Measurements from ENCODE around the gene MIS18BP1. TPM values are rescaled to one million over a fixed set of nuclear protein-coding genes. Genes with fewer than 3 reads are reported as not detected.

The MIS18BP1 gene
- polyA plus RNA-seq, 1 of the 3 experiments (the other 2 are of a cell fraction), result 2.6 TPM

DNA sequence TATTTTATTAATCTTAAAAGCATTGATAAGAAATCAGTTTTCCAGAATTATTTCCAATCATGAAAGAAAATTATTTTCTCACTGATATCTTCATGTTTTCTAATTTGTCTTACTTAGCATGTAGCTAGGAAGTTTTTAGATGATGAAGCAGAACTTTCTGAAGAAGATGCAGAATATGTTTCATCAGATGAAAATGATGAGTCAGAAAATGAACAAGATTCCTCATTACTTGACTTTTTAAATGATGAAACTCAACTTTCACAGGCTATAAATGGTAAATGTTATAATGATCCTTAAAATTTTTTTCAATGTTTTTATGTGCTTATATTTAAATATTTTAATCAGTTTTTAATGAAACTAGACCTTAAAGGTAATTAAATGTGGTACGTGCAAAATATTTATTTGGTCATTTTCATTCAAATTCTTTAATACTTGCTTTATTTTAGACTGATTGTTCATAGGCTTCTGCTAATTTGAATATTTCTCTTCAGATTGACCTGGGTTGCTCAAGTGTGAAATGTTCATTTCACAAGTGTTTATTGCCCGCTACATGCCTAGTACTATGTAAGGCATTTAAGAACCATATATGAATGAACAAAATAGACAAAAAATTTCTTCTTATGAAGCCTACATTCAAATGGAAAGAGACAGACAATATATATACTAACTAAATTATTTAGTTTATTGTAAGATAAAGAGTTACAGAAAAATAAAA is 67.7 kb downstream of the MIS18BP1 start:
- no peak for DNase-seq
- POLR2A ChIA-PET, result no interaction called here
- H3F3A ChIP-seq (replicated peaks; ENCODE audit: insufficient read depth), result no peaks in the 10 kb centered on the region
- H3K9me2 ChIP-seq, result no peaks in the 10 kb centered on the region
- H3K4me1 ChIP-seq (ENCODE audit: control insufficient read depth in 1 of 2, insufficient read depth in 2 of 2, low read depth in 1 of 2, low read length in 1 of 2), result no peaks in the 10 kb centered on the region
- no peak overlapping the region for H3K4me3 ChIP-seq (ENCODE audit: low read depth in 2 of 2, low read length in 1 of 2)
- no peak overlapping the region for H3K27ac ChIP-seq (ENCODE audit: low read depth in 2 of 2, low read length in 1 of 2)
- no peaks in the 10 kb centered on the region for H3K9me3 ChIP-seq
- H3K36me3 ChIP-seq (replicated peaks in 1 of 2; ENCODE audit: control insufficient read depth in 1 of 2, insufficient read depth in 2 of 2, low read length in 1 of 2), result no peaks in the 10 kb centered on the region
- H3K27me3 ChIP-seq (ENCODE audit: insufficient read depth), result no peaks in the 10 kb centered on the region
- H4K20me1 ChIP-seq (ENCODE audit: insufficient read depth), result no peaks in the 10 kb centered on the region
- TF ChIP-seq ELF1 (IDR thresholded peaks at IDR 0.05) (no peak), EZH2phosphoT487 (IDR thresholded peaks at IDR 0.05; ENCODE audit: borderline replicate concordance, low read depth) (no peak)
- no peak overlapping the region for H3K4me2 ChIP-seq
- CTCF ChIA-PET, result no interaction called here
- H3K9ac ChIP-seq, result no peak overlapping the region
- H3K79me2 ChIP-seq (ENCODE audit: insufficient read depth), result no peaks in the 10 kb centered on the region
- 98% methylated on average over 2 of the region's 2 CpGs for WGBS (ENCODE audit: low lambda C conversion rate)
- no peak overlapping the region for H2AFZ ChIP-seq (ENCODE audit: low read depth)

DNA sequence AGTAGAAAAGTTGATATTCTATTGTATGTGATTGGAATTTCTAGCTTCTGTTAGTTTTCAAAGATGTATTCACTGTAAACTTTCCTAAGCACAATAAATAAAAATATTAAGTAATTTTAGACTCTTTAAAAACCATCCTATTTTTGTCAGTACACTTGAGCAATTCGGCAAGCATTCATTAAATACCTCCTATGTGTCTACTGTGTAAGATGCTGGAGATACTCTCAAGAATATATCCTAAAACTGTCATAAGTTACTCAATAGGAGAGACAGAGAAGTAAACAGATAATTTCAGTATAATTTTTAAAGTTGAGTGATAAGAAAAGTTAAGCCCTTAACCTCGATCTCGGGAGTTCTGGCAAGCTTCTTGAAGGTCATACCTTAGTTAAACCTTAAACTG is 71.2 kb downstream of the MIS18BP1 start:
- H3K36me3 ChIP-seq (replicated peaks in 1 of 2; ENCODE audit: control insufficient read depth in 1 of 2, insufficient read depth in 2 of 2, low read length in 1 of 2), result no peaks in the 10 kb centered on the region
- H3K27me3 ChIP-seq (ENCODE audit: insufficient read depth), result no peaks in the 10 kb centered on the region
- CTCF ChIA-PET, result no interaction called here
- no peak for DNase-seq
- 0 out of 2 replicates have a peak overlapping the region, but pooled peaks have one; percentile 41 for H3K4me2 ChIP-seq
- H3K4me1 ChIP-seq (ENCODE audit: control insufficient read depth in 1 of 2, insufficient read depth in 2 of 2, low read depth in 1 of 2, low read length in 1 of 2), result no peaks in the 10 kb centered on the region
- peak overlapping the region in 1 of 2 experiments; percentile 39; a peak in 1 of 4 replicates for H3K27ac ChIP-seq (ENCODE audit: low read depth in 2 of 2, low read length in 1 of 2)
- WGBS (ENCODE audit: low lambda C conversion rate), result 84% methylated on average over 3 of the region's 3 CpGs
- H3K79me2 ChIP-seq (ENCODE audit: insufficient read depth), result no peaks in the 10 kb centered on the region
- H3K9ac ChIP-seq, result no peak overlapping the region
- H3F3A ChIP-seq (replicated peaks; ENCODE audit: insufficient read depth), result no peaks in the 10 kb centered on the region
- H3K9me3 ChIP-seq, result no peaks in the 10 kb centered on the region
- no peaks in the 10 kb centered on the region for H3K9me2 ChIP-seq
- no peak overlapping the region for H3K4me3 ChIP-seq (ENCODE audit: low read depth in 2 of 2, low read length in 1 of 2)
- no peak overlapping the region for H2AFZ ChIP-seq (ENCODE audit: low read depth)
- POLR2A ChIA-PET, result no interaction called here
- H4K20me1 ChIP-seq (ENCODE audit: insufficient read depth), result no peaks in the 10 kb centered on the region
- TF ChIP-seq TCF12 (IDR thresholded peaks at IDR 0.05) (no peak), JUND (IDR thresholded peaks at IDR 0.05) (no peak), FOXM1 (IDR thresholded peaks at IDR 0.05; ENCODE audit: low read depth) (no peak), NRF1 (IDR thresholded peaks at IDR 0.05; ENCODE audit: low read depth, low read length) (no peak), TAF1 (IDR thresholded peaks at IDR 0.05; ENCODE audit: borderline replicate concordance, low read depth, low read length) (no peak), SIN3A (IDR thresholded peaks at IDR 0.05; ENCODE audit: borderline replicate concordance, low read depth, low read length) (no peak), YY1 (IDR thresholded peaks at IDR 0.05; ENCODE audit: low read depth) (no peak), TEAD4 (IDR thresholded peaks at IDR 0.05; ENCODE audit: borderline replicate concordance, insufficient read depth) (no peak), FOSL2 (IDR thresholded peaks at IDR 0.05; ENCODE audit: borderline replicate concordance, low read depth) (no peak), MEF2A (IDR thresholded peaks at IDR 0.05; ENCODE audit: borderline replicate concordance, low read depth) (no peak), POLR2AphosphoS5 (IDR thresholded peaks at IDR 0.05; ENCODE audit: low read depth, low read length) (no peak), GATA2 (CRISPR knock-in tag; IDR thresholded peaks at IDR 0.05) (no peak), RAD21 (IDR thresholded peaks at IDR 0.05; ENCODE audit: low read length) (no peak)
- TF ChIP-seq, protein P1, sequence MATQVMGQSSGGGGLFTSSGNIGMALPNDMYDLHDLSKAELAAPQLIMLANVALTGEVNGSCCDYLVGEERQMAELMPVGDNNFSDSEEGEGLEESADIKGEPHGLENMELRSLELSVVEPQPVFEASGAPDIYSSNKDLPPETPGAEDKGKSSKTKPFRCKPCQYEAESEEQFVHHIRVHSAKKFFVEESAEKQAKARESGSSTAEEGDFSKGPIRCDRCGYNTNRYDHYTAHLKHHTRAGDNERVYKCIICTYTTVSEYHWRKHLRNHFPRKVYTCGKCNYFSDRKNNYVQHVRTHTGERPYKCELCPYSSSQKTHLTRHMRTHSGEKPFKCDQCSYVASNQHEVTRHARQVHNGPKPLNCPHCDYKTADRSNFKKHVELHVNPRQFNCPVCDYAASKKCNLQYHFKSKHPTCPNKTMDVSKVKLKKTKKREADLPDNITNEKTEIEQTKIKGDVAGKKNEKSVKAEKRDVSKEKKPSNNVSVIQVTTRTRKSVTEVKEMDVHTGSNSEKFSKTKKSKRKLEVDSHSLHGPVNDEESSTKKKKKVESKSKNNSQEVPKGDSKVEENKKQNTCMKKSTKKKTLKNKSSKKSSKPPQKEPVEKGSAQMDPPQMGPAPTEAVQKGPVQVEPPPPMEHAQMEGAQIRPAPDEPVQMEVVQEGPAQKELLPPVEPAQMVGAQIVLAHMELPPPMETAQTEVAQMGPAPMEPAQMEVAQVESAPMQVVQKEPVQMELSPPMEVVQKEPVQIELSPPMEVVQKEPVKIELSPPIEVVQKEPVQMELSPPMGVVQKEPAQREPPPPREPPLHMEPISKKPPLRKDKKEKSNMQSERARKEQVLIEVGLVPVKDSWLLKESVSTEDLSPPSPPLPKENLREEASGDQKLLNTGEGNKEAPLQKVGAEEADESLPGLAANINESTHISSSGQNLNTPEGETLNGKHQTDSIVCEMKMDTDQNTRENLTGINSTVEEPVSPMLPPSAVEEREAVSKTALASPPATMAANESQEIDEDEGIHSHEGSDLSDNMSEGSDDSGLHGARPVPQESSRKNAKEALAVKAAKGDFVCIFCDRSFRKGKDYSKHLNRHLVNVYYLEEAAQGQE (IDR thresholded peaks at IDR 0.05; ENCODE audit: low read depth, low read length), result no peak
- TF ChIP-seq, protein P2, sequence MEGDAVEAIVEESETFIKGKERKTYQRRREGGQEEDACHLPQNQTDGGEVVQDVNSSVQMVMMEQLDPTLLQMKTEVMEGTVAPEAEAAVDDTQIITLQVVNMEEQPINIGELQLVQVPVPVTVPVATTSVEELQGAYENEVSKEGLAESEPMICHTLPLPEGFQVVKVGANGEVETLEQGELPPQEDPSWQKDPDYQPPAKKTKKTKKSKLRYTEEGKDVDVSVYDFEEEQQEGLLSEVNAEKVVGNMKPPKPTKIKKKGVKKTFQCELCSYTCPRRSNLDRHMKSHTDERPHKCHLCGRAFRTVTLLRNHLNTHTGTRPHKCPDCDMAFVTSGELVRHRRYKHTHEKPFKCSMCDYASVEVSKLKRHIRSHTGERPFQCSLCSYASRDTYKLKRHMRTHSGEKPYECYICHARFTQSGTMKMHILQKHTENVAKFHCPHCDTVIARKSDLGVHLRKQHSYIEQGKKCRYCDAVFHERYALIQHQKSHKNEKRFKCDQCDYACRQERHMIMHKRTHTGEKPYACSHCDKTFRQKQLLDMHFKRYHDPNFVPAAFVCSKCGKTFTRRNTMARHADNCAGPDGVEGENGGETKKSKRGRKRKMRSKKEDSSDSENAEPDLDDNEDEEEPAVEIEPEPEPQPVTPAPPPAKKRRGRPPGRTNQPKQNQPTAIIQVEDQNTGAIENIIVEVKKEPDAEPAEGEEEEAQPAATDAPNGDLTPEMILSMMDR (IDR thresholded peaks at IDR 0.05), result no peak
- TF ChIP-seq, protein P3, sequence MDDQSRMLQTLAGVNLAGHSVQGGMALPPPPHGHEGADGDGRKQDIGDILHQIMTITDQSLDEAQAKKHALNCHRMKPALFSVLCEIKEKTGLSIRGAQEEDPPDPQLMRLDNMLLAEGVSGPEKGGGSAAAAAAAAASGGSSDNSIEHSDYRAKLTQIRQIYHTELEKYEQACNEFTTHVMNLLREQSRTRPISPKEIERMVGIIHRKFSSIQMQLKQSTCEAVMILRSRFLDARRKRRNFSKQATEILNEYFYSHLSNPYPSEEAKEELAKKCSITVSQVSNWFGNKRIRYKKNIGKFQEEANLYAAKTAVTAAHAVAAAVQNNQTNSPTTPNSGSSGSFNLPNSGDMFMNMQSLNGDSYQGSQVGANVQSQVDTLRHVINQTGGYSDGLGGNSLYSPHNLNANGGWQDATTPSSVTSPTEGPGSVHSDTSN (IDR thresholded peaks at IDR 0.05), result no peak
- TF ChIP-seq, protein P4, sequence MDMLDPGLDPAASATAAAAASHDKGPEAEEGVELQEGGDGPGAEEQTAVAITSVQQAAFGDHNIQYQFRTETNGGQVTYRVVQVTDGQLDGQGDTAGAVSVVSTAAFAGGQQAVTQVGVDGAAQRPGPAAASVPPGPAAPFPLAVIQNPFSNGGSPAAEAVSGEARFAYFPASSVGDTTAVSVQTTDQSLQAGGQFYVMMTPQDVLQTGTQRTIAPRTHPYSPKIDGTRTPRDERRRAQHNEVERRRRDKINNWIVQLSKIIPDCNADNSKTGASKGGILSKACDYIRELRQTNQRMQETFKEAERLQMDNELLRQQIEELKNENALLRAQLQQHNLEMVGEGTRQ (IDR thresholded peaks at IDR 0.05; ENCODE audit: borderline replicate concordance, low read depth, low read length), result no peak
- TF ChIP-seq, protein P5, sequence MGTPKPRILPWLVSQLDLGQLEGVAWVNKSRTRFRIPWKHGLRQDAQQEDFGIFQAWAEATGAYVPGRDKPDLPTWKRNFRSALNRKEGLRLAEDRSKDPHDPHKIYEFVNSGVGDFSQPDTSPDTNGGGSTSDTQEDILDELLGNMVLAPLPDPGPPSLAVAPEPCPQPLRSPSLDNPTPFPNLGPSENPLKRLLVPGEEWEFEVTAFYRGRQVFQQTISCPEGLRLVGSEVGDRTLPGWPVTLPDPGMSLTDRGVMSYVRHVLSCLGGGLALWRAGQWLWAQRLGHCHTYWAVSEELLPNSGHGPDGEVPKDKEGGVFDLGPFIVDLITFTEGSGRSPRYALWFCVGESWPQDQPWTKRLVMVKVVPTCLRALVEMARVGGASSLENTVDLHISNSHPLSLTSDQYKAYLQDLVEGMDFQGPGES (IDR thresholded peaks at IDR 0.05; ENCODE audit: low read depth, low read length), result no peak

All from SK-N-SH (cell line).